HK-2 (cell line): ENCODE results near the gene CD99.
"Not testable (repeated sequence)": the region's sequence is repeated elsewhere in the genome, so short reads cannot be mapped to it uniquely, and the experiment has no call there.

Source experiments
- DNase-seq: peaks from one replicate; pipeline ENCODE4 v3.0.0-alpha.2; 2018; ENCODE audit not compliant: unreplicated experiment

The CD99 gene

DNA sequence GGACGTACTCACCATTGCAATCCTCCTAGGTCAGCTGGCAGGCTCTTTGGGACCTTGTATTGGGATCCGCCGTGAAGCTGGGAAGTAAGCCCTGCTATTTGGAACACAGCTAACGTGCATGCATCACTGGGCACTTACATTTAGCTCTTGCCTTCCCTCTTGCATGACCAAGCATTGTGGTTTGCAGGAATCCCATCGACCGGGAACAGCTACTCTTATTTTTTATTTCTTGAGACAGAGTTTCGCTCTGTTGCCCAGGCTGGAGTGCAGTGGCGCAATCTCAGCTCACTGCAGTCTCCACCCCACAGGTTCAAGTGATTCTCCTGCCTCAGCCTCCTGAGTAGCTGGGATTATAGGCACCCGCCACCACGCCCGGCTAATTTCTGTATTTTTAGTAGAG is 36.2 kb downstream of the CD99 start:
- peak; percentile 62 for DNase-seq

DNA sequence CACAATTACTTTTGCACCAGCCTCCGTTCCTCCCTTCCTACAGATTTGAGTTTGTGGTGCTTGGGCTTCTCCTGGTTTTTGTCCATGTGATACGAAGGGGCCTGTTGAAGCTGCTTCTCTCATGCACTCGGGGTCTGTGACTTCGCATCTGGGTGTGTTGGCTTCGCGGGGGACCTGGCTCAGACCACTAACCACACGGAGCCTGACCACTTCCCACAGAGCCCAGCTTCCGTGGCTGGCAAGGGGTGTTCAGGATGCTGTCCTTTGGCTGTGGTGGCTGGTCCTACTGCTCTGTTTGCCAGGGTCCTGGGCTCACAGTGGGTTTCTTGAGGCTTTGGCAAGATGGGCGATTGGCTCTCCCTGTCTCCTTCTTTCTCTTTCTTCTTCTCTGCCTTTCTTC is 41.0 kb downstream of the CD99 start:
- DNase-seq: no peak

DNA sequence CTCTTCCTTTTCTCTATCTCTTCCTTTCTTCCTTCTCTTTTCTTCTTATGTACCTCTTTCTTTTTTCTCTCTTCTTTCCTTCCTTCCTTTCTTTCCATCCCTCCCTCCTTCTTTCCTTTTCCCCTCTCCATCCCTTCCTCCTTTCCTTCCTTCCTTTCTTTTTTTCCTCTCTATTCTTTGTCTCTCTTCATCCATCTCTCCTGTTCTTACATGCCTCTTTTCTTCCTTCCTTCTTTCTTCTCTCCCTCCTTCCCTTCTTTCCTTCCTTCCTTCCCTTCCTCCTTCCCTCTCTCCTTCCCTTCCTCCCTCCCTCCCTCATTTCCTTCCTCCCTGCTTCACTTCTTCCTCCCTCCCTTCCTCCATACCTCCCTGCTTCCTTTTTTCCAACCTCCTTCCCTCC is 41.6 kb downstream of the CD99 start:
- no peak for DNase-seq

DNA sequence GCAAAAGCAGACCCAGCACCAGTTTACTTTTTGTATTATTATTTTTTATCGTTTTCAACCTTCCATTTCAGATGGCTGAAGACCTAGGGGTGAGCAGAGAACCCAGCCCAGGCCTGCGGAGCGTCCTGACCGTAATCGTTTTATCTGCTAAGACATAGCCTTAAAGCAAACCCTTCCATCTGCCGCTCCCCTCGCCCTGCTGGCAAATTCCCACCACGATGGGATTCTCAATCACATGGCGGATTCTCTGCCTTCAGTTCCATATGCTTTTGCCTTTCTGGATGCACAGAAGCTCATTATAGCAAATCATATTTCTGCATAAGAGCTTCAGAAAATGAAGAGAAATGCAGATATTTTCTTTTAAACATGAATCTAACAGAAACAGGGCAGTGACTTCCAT is 42.2 kb downstream of the CD99 start:
- no peak for DNase-seq

DNA sequence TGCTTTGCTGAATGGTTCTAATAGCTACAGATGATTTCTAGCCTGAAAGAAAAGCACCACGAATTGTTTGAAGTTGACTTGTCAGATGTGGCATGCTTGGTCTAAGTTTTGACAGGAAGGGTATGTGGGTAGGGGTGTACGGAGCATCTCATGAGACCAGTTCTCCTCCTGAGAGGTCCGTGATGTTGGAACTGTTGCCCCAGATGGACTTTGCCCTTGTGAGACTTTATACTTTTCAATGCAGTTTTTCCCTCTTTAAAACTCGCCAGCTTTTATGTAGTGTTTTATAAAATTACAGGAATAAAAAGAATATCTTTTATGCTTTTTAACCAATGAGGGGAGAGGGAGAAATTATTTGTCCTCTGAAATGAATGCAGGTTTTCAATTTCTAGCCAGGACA is 44.2 kb downstream of the CD99 start:
- no peak for DNase-seq

DNA sequence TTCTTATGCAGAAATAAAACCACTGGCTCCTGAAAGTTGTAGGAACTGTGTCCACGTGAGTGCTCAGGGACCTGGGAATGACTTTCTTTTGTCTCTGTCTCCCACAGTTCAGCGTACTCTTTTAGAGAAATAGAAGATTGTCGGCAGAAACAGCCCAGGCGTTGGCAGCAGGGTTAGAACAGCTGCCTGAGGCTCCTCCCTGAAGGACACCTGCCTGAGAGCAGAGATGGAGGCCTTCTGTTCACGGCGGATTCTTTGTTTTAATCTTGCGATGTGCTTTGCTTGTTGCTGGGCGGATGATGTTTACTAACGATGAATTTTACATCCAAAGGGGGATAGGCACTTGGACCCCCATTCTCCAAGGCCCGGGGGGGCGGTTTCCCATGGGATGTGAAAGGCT is 49.6 kb downstream of the CD99 start:
- DNase-seq: no peak

DNA sequence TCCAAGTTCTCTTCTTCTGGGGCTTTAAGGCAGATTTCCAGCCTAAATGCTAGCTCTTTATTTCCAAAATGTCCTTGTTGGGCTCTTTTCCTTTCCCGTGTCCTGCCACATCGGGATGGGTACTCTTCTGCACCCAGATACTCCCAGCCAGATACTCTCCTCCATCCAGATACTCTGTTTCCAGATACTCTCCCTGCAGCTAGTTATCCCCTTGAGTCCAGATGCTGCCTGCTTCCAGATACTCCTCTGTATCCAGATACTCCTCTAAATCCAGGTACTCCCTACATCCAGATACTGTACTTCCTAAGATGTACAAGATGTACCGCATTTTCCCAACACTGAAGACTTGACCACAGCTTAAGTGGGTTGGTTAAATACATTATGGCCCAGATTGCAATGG is 50.3 kb downstream of the CD99 start:
- no peak for DNase-seq

DNA sequence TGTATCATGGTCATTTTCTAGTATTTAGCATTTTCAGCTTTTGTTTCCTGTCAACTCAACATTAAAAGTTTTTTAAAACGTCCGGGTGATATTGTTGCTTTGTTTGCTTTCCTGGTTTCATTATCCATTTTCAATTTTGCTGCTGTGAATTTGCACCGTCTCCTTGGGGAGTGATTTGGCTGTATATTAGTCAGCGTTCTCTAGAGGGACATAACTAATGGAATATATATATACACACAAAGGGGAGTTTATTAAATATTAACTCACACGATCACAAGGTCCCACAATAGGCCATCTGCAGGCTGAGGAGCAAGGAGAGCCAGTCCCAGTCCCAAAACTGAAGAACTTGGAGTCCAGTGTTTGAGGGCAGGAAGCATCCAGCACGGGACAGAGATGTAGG is 55.2 kb downstream of the CD99 start:
- not testable (repeated sequence) for DNase-seq

DNA sequence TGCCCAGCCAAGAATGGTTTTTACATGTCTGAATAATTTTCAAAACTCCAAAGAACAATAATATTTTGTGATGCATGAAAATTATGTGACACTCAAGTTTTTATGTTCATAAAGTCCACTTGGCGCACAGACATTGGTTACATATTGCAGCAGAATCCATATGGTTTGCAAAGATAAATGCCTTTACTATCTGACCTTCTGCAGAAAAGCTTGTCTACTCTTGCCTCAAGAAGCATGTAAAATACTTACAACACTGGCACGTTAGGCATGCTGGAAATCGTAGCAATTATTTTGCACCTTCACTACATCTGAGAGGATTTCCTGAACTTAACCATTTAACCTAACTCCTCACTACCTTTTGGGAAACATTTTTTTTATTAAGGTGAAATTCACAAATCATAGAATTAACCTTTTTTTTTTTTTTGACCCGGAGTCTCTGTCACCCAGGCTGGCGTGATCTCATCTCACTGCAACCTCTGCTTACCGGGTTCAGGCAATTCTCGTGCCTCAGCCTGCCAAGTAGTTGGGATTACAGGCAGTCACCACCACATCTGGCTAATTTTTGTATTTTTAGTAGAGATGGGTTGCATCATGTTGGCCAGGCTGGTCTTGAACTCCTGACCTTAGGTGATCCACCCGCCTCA is 57.2 kb downstream of the CD99 start:
- no peak for DNase-seq

DNA sequence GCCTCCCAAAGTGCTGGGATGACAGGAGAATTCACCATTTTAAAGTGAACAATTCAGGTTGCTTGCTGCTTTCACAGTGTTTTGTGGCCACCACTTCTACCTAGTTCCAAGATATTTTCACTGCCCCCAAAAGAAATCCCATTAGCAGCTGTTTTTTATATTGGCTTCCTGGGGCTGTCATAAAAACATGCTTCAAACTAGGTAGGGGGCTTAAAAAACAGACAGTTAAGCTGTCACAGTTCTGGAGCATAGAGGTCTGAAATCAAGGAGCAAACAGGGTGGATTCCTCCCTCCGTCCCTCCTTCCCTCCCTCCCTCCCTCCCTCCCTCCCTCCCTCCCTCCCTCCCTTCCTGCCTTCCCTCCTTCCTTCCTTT is 57.7 kb downstream of the CD99 start:
- DNase-seq: no peak

DNA sequence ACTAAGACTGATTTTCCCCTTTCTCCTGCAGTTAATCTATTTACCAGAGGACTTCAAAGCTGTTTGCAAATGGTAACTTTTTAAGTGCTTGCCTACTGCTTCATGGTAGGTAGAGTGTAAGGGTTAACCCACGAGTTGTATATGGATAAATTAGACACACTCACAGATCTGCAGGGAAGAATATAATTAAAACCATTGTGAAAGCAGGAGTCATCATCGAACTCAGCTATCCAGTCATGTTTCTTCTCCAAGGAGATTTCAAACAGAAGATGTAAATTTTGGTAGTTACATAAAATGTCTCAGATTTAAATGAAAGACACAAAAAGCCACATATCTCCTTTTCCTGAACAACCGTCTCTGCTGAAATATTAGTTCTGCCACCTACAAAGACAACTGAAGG is 60.2 kb downstream of the CD99 start:
- DNase-seq: no peak

DNA sequence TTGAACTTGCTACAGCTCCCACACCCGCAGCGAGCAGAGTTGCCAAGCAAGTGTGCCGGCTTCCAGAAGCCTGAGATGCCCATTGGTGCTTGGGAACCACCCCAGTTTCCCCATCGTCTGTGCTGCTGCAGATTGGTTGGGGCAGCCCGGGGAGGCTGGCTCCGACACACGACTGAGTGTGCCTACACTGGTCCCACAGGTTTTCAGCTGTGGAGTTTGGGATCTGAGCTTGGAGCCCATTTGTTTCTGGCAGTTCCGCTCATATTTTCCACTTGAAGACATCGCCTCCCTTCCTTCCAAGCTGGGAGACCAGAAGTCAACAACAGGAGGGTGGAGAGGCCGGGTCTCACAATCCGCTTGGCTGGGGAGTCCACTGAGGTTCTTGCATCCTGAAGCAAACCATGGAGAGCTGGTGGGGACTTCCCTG is 60.8 kb downstream of the CD99 start, which contains the start of gene XG:
Gene XG, plus strand, starts transcription at position 167 of the 427 bp plus-strand sequence. Its CDS starts 235 bp downstream, at position 402.
- not testable (repeated sequence) for DNase-seq

DNA sequence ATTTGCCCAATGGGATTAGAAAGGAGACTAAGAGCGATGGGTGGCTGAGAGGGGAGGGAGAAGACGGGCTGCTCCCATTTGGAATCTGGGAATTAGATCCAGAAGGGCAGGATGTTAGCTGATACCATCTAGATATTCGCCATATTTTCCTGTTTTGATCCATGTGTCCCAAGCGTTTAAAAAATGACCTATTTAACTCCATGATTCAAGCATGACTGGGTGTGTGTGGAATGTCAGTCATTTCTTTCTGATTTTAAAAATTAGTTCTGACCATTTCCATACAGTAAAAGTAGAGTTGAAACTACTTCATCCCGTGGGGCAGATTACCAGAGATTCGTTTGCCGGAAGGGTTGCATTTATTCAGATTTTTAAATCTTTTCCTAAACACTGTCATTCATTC is 61.3 kb downstream of the CD99 start:
- DNase-seq: not testable (repeated sequence)

DNA sequence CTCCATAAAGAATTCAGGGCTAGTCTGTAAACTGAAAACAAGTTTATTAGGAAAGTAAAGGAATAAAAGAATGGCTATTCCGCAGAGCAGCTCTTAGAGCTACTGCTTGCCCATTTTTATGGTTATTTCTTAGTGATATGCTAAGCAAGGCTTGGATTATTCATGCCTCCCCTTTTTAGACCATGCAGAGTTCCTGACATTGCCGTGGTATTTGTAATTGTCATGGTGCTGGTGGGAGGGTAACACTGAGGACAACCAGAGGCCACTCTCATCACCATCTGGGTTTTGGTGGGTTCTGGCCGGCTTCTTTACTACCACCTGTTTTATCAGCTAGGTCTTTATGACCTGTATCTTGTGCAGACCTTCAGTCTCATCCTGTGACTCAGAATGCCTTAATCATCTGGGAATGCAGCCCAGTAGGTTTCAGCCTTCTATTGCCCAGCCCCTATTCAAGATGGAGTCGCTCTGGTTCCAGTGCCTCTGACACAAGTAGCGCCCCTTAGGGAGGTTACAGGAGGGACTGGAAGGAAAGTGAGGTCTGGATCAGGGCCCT is 64.1 kb downstream of the CD99 start:
- not testable (repeated sequence) for DNase-seq

DNA sequence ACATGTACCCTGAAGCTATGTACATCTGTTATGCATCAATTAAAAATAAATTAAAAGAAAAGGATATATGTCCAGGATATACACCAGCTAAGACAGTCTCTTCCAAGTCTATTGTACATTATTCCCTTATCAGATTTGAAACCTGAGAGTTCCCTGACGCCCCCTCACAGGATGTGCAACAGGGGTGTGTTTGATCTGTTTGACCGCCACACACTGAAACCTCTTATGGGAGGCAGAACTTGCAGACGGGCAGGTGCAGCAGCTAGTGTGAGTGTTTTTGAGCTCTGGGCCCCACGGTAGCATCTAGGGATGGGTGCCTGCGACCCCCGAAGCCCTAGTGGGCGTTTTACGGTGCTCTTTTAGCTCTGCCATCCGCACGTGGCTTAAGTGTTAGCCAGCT is 65.5 kb downstream of the CD99 start:
- DNase-seq: no peak

DNA sequence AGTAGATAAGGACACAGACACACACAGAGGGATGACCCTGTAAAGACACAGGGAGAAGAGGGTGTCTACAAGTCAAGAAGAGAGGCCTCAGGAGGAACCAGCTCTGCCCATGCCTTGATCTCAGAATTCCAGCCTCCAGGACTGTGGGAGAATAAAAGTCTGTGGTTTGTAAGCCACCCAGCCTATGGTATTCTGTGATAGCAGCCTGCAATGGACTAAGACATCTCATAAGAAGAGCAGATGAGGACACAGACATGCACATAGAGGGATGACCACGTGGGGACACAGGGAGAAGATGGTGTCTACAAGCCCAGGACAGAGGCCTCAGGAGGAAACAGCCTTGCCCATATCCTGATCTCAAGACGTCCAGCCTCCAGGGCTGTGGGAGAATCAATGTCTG is 70.2 kb downstream of the CD99 start:
- no peak for DNase-seq

DNA sequence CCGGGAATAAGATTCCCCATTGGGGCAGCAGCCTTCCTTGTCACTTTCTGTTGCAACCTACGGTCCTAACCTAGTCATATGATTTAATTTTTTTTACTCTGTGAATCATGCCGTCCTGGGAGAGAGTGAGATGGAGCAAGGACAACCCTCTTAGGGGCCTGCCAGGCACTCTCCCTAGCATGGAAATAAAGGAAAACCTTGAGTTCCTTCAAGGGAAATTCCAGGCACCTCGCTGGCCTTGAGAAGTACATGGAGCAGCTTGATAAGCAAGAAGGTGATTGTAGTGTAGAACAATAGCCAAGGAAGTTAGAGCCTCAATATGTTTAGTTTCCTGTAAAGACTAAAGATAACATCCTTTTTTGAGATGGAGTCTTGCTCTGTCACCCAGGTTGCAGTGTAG is 71.6 kb downstream of the CD99 start:
- DNase-seq: not testable (repeated sequence)

DNA sequence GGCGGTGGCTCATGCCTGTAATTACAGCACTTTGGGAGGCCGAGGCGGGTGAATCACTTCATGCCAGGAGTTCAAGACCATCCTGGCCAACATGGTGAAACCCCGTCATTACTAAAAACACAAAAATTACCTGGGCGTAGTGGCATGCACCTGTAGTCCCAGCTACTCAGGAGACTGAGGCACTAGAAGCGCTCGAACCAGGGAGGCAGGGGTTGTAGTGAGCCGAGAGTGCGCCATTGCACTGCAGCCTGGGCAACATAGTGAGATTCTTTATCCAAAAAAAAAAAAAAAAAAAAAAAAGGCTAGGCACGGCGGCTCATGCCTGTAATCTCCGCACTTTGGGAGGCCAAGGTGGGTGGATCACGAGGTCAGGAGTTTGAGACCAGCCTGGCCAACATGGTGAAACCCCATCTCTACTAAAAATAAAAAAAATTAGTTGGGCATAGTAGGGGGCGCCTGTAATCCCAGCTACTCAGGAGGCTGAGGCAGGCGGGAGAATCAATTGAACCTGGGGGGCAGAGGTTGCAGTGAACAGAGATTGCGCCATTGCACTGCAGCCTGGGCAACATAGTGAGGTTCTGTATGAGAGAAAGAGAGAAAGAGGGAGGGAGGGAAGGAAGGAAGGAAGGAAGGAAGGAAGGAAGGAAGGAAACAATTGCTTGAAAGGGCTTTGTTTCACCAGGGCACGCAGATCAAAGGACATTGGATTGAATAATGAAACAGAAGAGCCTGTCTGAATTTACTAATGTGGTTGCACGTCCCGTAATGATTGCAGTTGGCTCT is 73.9 kb downstream of the CD99 start:
- not testable (repeated sequence) for DNase-seq

DNA sequence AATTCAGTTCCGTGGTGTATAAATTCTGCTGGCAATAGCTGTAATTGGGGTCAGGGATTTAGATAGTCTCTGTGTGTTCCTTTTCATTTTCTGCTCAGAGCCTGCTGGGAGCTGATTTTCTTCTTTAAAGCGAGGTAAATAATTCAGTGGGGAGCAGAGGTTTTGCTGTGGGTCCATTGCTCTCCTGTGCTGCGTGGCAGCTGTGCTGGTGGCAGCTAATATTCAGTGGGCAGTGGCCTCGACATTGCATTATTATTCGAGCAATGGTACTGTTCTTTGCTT is 74.4 kb downstream of the CD99 start:
- DNase-seq: no peak

DNA sequence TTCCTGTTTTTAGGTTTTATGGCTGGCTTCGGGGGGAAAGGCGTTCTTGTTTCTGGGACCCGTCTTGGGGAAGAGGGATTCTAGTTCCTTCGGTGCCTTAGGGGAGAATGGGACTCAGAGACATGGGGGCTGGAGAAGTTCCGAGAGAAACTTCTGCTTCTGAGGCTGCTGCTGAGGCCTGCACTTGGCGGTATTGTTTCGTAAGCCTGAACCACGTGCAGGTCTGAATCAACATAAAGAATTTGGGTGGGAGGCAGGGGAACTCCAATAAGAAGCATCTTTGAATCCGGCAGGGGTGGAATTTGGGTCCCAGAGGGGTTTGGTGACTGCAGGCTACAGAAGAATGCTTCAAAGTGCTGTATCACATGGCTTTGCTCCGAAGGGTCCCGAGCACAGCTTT is 75.8 kb downstream of the CD99 start:
- no peak for DNase-seq

DNA sequence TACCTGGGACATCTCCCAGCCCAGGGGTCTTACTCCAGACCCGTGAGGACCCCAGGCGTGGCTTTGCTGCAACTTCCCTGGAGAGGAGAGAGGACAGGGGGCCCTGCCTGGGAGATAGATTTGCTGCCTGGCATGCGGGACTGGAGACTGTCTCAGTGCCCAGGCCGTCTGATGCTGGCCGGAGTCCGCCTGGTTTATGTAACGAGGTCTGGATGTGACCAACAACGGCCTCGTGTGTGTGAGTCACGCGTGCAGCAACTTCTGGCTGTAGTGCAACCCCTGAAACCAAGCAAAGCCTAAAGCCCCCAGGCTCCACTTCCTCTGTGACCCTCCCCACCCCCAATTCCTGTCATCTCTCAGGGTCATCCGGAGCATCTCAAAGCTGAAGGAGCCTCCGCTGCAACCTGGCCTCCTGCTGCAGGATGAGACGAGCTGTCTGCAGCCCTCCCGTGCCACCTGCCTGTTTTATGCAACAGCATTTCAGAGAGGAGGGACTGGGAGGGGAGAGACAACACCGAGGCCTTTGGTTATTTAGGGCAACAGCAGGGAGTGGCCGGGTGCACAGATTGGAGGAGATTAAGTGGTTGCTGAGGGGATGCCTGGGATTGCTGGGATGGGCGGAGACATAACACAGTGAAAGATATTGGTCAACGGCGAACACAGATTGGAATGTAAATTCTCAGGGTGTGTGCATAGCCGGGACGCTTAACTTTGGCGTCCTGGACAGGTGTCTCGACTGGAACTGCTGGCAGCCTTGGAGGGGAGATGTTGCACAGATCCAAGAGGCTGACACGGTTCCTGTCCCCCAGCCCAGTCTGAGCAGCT is 76.7 kb downstream of the CD99 start:
- DNase-seq: no peak

DNA sequence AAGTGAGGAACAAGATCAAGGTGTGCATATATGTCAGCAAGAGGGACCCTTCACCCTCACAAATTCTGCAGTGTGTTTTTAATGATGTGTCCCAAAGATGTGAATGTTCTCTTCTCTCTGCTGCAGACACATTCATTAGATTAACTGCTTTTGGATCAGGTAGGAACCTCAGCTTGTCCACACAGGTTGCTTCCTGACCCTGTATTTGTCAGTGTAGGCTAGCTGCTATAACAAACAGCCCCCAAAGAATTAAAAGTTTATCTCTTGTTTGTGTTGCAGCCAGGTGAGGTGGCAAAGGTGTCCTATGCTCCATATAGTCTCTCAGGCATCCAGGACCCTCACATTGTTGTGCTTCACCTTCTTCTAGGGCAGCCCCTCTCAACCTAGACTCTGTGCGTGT is 78.5 kb downstream of the CD99 start:
- no peak for DNase-seq
